ENCODE measurements around the gene CASK. TPM values are rescaled to one million over a fixed set of nuclear protein-coding genes. Genes with fewer than 3 reads are reported as not detected.
A peak's percentile ranks its signal among the peaks of the same experiment; 100 is the strongest.

CASK gene
- polyA plus RNA-seq, 1 donor from 2014 or later = 58.3 TPM

DNA sequence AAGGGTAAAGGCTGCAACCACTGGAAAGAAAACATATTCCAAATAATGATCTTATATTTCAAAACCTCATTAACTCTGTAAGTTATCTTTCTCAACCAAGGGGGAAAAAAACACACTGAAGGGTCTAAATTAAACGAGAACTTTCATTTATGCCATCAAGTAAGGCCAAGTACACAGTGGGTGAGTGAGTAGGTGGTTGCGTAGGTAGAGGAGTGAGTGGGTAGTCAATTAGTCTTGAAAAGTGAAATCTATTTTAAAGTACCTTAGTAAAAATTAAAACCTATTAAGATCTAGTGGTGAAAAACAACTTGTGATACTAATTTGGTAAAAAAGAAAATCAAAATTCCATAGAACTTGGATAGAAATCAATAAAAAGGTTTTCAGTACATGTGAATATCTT, 3.5 kb downstream of the CASK start:
- H3K36me3 ChIP-seq (ENCODE audit: insufficient read depth, low read length) = no peaks in the 10 kb centered on the region
- peak overlapping the region; percentile 70 for H3K4me2 ChIP-seq (ENCODE audit: low read length)
- no peaks in the 10 kb centered on the region for H3K9me2 ChIP-seq (ENCODE audit: insufficient read depth, low read length)
- no peak overlapping the region for H3K27ac ChIP-seq (ENCODE audit: low read length)
- H2AFZ ChIP-seq (ENCODE audit: low read depth, low read length) = no peak overlapping the region
- H3F3A ChIP-seq (ENCODE audit: insufficient read depth, low read length, poor library complexity, severe bottlenecking) = no peaks in the 10 kb centered on the region
- H3K4me3 ChIP-seq (ENCODE audit: low read length) = peak overlapping the region; percentile 82
- H4K20me1 ChIP-seq (ENCODE audit: insufficient read depth) = no peaks in the 10 kb centered on the region
- H3K79me2 ChIP-seq (replicated peaks; ENCODE audit: insufficient read depth, low read length) = peaks cover 68% of the 10 kb centered on the region
- H3K27me3 ChIP-seq (ENCODE audit: insufficient read depth, low read depth, low read length) = no peaks in the 10 kb centered on the region
- H3K9ac ChIP-seq (ENCODE audit: low read length) = no peak overlapping the region
- no peaks in the 10 kb centered on the region for H3K9me3 ChIP-seq (ENCODE audit: low read length)
- TF ChIP-seq TAF1 (IDR thresholded peaks at IDR 0.05; ENCODE audit: low read depth) = no peak

- Histone ChIP-seq H3K9ac (ENCODE audit: low read length) (no peak overlapping the region), H3K9me3 (ENCODE audit: low read length) (no peaks in the 10 kb centered on the region), H3K4me2 (ENCODE audit: low read length) (no peak overlapping the region), H3K27ac (ENCODE audit: low read length) (no peak overlapping the region), H3F3A (ENCODE audit: insufficient read depth, low read length, poor library complexity, severe bottlenecking) (no peaks in the 10 kb centered on the region), H3K36me3 (ENCODE audit: insufficient read depth, low read length) (no peaks in the 10 kb centered on the region), H2AFZ (ENCODE audit: low read depth, low read length) (no peak overlapping the region), H4K20me1 (ENCODE audit: insufficient read depth) (no peaks in the 10 kb centered on the region), H3K4me3 (ENCODE audit: low read length) (no peak overlapping the region), H3K9me2 (ENCODE audit: insufficient read depth, low read length) (no peaks in the 10 kb centered on the region), H3K27me3 (ENCODE audit: insufficient read depth, low read depth, low read length) (no peaks in the 10 kb centered on the region), H3K79me2 (replicated peaks; ENCODE audit: insufficient read depth, low read length) (peaks cover 87% of the 10 kb centered on the region)
- TF ChIP-seq REST (IDR thresholded peaks at IDR 0.05; ENCODE audit: borderline replicate concordance) (no peak), POLR2AphosphoS5 (IDR thresholded peaks at IDR 0.05) (no peak), EP300 (conservative IDR thresholded peaks at IDR 0.05; ENCODE audit: poor library complexity, severe bottlenecking) (no peak), SMC3 (conservative IDR thresholded peaks at IDR 0.05; ENCODE audit: poor library complexity) (no peak), RAD21 (conservative IDR thresholded peaks at IDR 0.05) (no peak), TAF1 (IDR thresholded peaks at IDR 0.05; ENCODE audit: low read depth) (no peak), MXI1 (conservative IDR thresholded peaks at IDR 0.05; ENCODE audit: poor library complexity, severe bottlenecking) (no peak), EZH2 (IDR thresholded peaks at IDR 0.05; ENCODE audit: borderline replicate concordance, insufficient read depth, low read length, poor library complexity, severe bottlenecking) (no peak)
- TF ChIP-seq, protein P1, sequence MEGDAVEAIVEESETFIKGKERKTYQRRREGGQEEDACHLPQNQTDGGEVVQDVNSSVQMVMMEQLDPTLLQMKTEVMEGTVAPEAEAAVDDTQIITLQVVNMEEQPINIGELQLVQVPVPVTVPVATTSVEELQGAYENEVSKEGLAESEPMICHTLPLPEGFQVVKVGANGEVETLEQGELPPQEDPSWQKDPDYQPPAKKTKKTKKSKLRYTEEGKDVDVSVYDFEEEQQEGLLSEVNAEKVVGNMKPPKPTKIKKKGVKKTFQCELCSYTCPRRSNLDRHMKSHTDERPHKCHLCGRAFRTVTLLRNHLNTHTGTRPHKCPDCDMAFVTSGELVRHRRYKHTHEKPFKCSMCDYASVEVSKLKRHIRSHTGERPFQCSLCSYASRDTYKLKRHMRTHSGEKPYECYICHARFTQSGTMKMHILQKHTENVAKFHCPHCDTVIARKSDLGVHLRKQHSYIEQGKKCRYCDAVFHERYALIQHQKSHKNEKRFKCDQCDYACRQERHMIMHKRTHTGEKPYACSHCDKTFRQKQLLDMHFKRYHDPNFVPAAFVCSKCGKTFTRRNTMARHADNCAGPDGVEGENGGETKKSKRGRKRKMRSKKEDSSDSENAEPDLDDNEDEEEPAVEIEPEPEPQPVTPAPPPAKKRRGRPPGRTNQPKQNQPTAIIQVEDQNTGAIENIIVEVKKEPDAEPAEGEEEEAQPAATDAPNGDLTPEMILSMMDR (IDR thresholded peaks at IDR 0.05; ENCODE audit: poor library complexity, severe bottlenecking) = no peak
These were observed 5.8 kb downstream of the CASK start for GRCh38 chrX:41917517-41917916.

- H4K20me1 ChIP-seq (ENCODE audit: insufficient read depth) = no peaks in the 10 kb centered on the region
- TF ChIP-seq RAD21 (conservative IDR thresholded peaks at IDR 0.05) = no peak
These were observed 9.9 kb downstream of the CASK start for GRCh38 chrX:41913476-41913875.

More at GRCh38 chrX:41913476-41913875, 9.9 kb downstream of the CASK start:
- no peaks in the 10 kb centered on the region for H3K9me3 ChIP-seq (ENCODE audit: low read length)
- no peak overlapping the region for H3K4me2 ChIP-seq (ENCODE audit: low read length)
- H3K79me2 ChIP-seq (replicated peaks; ENCODE audit: insufficient read depth, low read length) = peaks cover 69% of the 10 kb centered on the region
- no peaks in the 10 kb centered on the region for H3K36me3 ChIP-seq (ENCODE audit: insufficient read depth, low read length)
- H2AFZ ChIP-seq (ENCODE audit: low read depth, low read length) = no peak overlapping the region
- H3K9ac ChIP-seq (ENCODE audit: low read length) = no peak overlapping the region
- H3K9me2 ChIP-seq (ENCODE audit: insufficient read depth, low read length) = no peaks in the 10 kb centered on the region
- no peak overlapping the region for H3K27ac ChIP-seq (ENCODE audit: low read length)
- H3F3A ChIP-seq (ENCODE audit: insufficient read depth, low read length, poor library complexity, severe bottlenecking) = no peaks in the 10 kb centered on the region
- H3K27me3 ChIP-seq (ENCODE audit: insufficient read depth, low read depth, low read length) = no peaks in the 10 kb centered on the region
- H3K4me3 ChIP-seq (ENCODE audit: low read length) = no peak overlapping the region
